DOHH2 (cell line): Measurements from ENCODE around the gene CPEB1.

Experiments used
- EZH2phosphoT487 ChIP-seq: fragments of 200-600 bp; sonication (generic); IDR thresholded peaks from 2 replicates; pipeline ENCODE4 v1.6.1; 2017; ENCODE audit warnings: borderline replicate concordance, mild to moderate bottlenecking, antibody characterized with exemption, low read length, moderate library complexity, mixed read lengths
- TF ChIP-seq, protein P1 (sequence below): fragments of 200-600 bp; sonication (generic); IDR thresholded peaks from one replicate; pipeline ENCODE4 v1.5.1; 2014; ENCODE audit warnings: antibody characterized with exemption, mild to moderate bottlenecking, low read depth, low read length; ENCODE audit not compliant: poor library complexity, severe bottlenecking

DNA sequence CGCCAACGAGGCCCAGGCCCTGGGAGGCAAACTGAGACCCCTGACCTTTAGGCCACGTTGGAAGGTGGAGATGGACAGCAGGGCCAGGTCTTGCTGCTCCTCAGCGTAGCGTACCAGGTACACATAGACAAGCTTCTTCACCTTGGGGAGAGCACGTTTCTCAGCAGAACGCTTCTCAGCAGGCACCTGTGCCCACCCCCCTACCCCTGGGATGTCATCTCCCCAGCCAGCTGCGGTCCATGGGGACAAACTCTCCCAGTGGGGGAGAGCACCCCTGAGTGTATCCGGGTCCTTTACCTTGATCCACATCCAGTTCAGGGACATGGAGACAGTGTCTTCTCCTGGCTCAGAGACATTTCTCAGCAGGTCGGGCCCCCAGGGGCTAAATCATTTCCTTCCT is 41.5 kb upstream of the CPEB1 start:
- TF ChIP-seq, protein P1, sequence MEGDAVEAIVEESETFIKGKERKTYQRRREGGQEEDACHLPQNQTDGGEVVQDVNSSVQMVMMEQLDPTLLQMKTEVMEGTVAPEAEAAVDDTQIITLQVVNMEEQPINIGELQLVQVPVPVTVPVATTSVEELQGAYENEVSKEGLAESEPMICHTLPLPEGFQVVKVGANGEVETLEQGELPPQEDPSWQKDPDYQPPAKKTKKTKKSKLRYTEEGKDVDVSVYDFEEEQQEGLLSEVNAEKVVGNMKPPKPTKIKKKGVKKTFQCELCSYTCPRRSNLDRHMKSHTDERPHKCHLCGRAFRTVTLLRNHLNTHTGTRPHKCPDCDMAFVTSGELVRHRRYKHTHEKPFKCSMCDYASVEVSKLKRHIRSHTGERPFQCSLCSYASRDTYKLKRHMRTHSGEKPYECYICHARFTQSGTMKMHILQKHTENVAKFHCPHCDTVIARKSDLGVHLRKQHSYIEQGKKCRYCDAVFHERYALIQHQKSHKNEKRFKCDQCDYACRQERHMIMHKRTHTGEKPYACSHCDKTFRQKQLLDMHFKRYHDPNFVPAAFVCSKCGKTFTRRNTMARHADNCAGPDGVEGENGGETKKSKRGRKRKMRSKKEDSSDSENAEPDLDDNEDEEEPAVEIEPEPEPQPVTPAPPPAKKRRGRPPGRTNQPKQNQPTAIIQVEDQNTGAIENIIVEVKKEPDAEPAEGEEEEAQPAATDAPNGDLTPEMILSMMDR, result no peak
- no peak for TF ChIP-seq EZH2phosphoT487
